Stomach (tissue), 9 donors: ENCODE measurements around the gene LIN28A. TPM values are rescaled to one million over a fixed set of nuclear protein-coding genes. Genes with fewer than 3 reads are reported as not detected.

Experiments used
- DNase-seq, 2 donors: peaks; one replicate each; pipeline versions ENCODE4 v3.0.0 to v3.0.0-alpha.2; 2013 to 2019
- H3K27ac ChIP-seq, 5 donors: fragments of 200-600 bp in 4 of 5; sonication (generic) in 4 of 5; one replicate each; pipeline ENCODE4 v1.5.1; 2013 to 2019; ENCODE audit warnings: mild to moderate bottlenecking in 1 of 5, moderate library complexity in 1 of 5
- H3K27me3 ChIP-seq, 3 donors: fragments of 200-600 bp; sonication (generic); one replicate each; pipeline ENCODE4 v1.5.1; 2017 to 2019; ENCODE audit warnings: mixed run types in 1 of 3
- H3K36me3 ChIP-seq, 4 donors: fragments of 200-600 bp; sonication (generic); 1 replicate in 3 of 4; 2 replicates in 1 of 4; pipeline ENCODE4 v1.5.1; 2016 to 2019
- H3K4me1 ChIP-seq, 4 donors: fragments of 200-600 bp; sonication (generic); one replicate each; pipeline ENCODE4 v1.5.1; 2016 to 2019
- H3K4me3 ChIP-seq, 4 donors: fragments of 200-600 bp; sonication (generic) in 3 of 4; one replicate each; pipeline ENCODE4 v1.5.1; 2016 to 2019; ENCODE audit warnings: mild to moderate bottlenecking in 1 of 4
- H3K9me3 ChIP-seq, 4 donors: fragments of 200-600 bp; sonication (generic); one replicate each; pipeline ENCODE4 v1.5.1; 2016 to 2019
- EP300 ChIP-seq: sonication (generic); formaldehyde crosslinking; IDR thresholded peaks from one replicate; pipeline ENCODE4 v1.6.1; 2017; ENCODE audit warnings: antibody characterized with exemption
- POLR2A ChIP-seq, 4 donors: fragments of 450-650 bp; IDR thresholded peaks; one replicate each; pipeline ENCODE4 v1.6.1; 2016; ENCODE audit warnings: antibody characterized with exemption in 4 of 4, control low read depth in 2 of 4, mild to moderate bottlenecking in 1 of 4, moderate library complexity in 1 of 4
- POLR2AphosphoS5 ChIP-seq, 3 donors: sonication (generic); formaldehyde crosslinking; IDR thresholded peaks; one replicate each; pipeline ENCODE4 v1.6.1; 2016; ENCODE audit warnings: antibody characterized with exemption in 3 of 3
- WGBS, 5 donors: extraction: QIAGEN DNeasy Blood & Tissue Kit in 3 of 5; methylation state at CpG; one replicate each; pipeline versions ENCODE4 v1.1.5 to v1.1.7; 2013 to 2018; 5-methylcytosine and 5-hydroxymethylcytosine counted together
- intact Hi-C: fragments of 100-400 bp; cut with DNase I; formaldehyde crosslinking; loops from one replicate; pipeline ENCODE4 v1.15.1; 2023; ENCODE audit warnings: low total_unique reads
- polyA plus RNA-seq, 3 donors: library from polyadenylated mRNA; stranded (reverse); fragments of 200-250 nt; gene quantifications; one replicate each; pipeline ENCODE4 v1.2.3, GENCODE V29; 2013
- total RNA-seq, 5 donors: library from RNA; depleted of rRNA; stranded (reverse); fragments of >200 nt; gene quantifications; one replicate each; pipeline versions ENCODE4 v1.1.0 to v1.2.3, GENCODE V29; 2014 to 2016
- TF ChIP-seq, protein P1 (sequence below), 7 experiments: fragments of 450-650 bp in 4 of 7; fragments of 200-600 bp in 3 of 7; sonication (generic) in 3 of 7; IDR thresholded peaks; one replicate each; pipeline ENCODE4 v1.5.1; 2016 to 2019; ENCODE audit warnings: antibody characterized with exemption in 7 of 7, control low read depth in 2 of 7, mild to moderate bottlenecking in 1 of 7
- donor health status: healthy with polysubstance abuse.
- donor health status: Bipolar disorder and iron deficiency.
- donor health status: healthy.

Gene LIN28A
- total and polyA plus RNA-seq, 8 donors: not detected

- H3K27me3 ChIP-seq: no peaks in the 10 kb centered on the region
- no peaks in the 10 kb centered on the region for H3K9me3 ChIP-seq
- 95 to 97% (median 96%) methylated on average over 6 of the region's 6 CpGs for WGBS, 5 donors
- peaks cover 2 to 27% (median 17%) of the 10 kb centered on the region in 4 donors for H3K4me1 ChIP-seq
- DNase-seq: no peak
- TF ChIP-seq POLR2AphosphoS5 (IDR thresholded peaks at IDR 0.05) (no peak), EP300 (no peak), POLR2A (IDR thresholded peaks at IDR 0.05) (no peak)
- TF ChIP-seq, protein P1, sequence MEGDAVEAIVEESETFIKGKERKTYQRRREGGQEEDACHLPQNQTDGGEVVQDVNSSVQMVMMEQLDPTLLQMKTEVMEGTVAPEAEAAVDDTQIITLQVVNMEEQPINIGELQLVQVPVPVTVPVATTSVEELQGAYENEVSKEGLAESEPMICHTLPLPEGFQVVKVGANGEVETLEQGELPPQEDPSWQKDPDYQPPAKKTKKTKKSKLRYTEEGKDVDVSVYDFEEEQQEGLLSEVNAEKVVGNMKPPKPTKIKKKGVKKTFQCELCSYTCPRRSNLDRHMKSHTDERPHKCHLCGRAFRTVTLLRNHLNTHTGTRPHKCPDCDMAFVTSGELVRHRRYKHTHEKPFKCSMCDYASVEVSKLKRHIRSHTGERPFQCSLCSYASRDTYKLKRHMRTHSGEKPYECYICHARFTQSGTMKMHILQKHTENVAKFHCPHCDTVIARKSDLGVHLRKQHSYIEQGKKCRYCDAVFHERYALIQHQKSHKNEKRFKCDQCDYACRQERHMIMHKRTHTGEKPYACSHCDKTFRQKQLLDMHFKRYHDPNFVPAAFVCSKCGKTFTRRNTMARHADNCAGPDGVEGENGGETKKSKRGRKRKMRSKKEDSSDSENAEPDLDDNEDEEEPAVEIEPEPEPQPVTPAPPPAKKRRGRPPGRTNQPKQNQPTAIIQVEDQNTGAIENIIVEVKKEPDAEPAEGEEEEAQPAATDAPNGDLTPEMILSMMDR (IDR thresholded peaks at IDR 0.05): no peak
- no peak overlapping the region for H3K4me3 ChIP-seq
- intact Hi-C loops: no loop called here
- H3K36me3 ChIP-seq: peaks cover 56 to 93% (median 87%) of the 10 kb centered on the region in 4 donors
- H3K27ac ChIP-seq: no peak overlapping the region
Observed at GRCh38 chr1:26438041-26438440, 27.4 kb downstream of the LIN28A start.

DNA sequence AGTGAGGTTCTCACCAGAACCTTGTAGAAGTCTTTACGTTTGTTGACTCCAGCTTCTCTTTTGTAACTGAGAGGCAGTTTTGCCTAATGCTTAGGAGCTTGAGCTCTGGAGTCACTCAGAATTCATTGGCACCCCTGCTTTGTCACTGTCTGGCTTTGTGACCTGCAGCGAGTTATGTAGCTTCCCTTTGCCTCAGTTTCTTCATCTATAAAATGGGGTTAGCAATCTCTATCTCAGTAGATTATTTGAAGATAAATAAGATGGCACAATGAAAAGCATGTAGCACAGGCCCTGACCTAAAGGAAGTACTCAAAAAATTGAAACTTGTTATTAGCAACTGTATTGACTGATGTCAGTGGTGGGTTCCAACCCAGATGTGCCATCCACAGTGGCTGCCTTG, 29.6 kb downstream of the LIN28A start:
- no peaks in the 10 kb centered on the region for H3K27me3 ChIP-seq
- 94 to 100% (median 95%) methylated on average over 2 of the region's 2 CpGs for WGBS, 5 donors
- no peaks in the 10 kb centered on the region for H3K9me3 ChIP-seq
- no peak overlapping the region for H3K4me3 ChIP-seq
- peaks cover 67 to 100% (median 99%) of the 10 kb centered on the region in 4 donors for H3K36me3 ChIP-seq
- peaks cover 0 to 6% (median 3%) of the 10 kb centered on the region in 4 donors for H3K4me1 ChIP-seq
- no peak for TF ChIP-seq POLR2A (IDR thresholded peaks at IDR 0.05)
- TF ChIP-seq POLR2AphosphoS5 (IDR thresholded peaks at IDR 0.05): no peak
- no peak for TF ChIP-seq EP300
- TF ChIP-seq, protein P1 (IDR thresholded peaks at IDR 0.05): no peak
- DNase-seq: no peak
- no peak overlapping the region for H3K27ac ChIP-seq
- intact Hi-C loops: no loop called here

DNA sequence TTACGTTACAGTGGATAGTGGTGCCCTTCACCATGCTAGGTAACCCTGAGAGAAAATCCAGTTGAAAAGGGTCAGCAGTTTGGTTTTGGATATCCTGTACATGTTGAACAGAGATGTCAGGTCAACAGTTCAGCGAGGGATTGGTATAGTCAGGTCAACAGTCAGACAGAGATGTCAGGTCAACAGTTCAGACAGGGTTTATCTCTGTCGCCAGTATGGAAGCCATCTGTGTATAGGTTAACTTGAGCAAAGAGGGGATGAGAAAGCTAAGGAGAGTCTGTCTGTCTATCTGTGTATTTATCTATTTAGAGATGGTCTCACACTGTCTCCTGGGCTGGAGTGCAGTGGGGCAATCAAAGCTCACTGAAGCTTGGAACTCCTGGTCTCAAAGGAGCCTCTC, 39.3 kb downstream of the LIN28A start:
- intact Hi-C loops: no loop called here
- no peak for DNase-seq
- 89 to 100% (median 91%) methylated on average over 3 of the region's 3 CpGs for WGBS, 5 donors
- H3K27me3 ChIP-seq: no peaks in the 10 kb centered on the region
- no peak overlapping the region for H3K4me3 ChIP-seq
- H3K36me3 ChIP-seq: peaks cover 34 to 98% (median 96%) of the 10 kb centered on the region in 4 donors
- H3K4me1 ChIP-seq: peaks cover 0 to 8% (median 0%) of the 10 kb centered on the region in 4 donors
- no peaks in the 10 kb centered on the region for H3K9me3 ChIP-seq
- H3K27ac ChIP-seq: no peak overlapping the region
- no peak for TF ChIP-seq POLR2AphosphoS5 (IDR thresholded peaks at IDR 0.05)
- TF ChIP-seq, protein P1 (IDR thresholded peaks at IDR 0.05): no peak
- TF ChIP-seq POLR2A (IDR thresholded peaks at IDR 0.05): no peak
- no peak for TF ChIP-seq EP300

GRCh38 chr1:26450908-26451307, 40.3 kb downstream of the LIN28A start:
- H3K27me3 ChIP-seq: no peaks in the 10 kb centered on the region
- DNase-seq: peak in 1 of 2 donors; percentile 69
- no peaks in the 10 kb centered on the region for H3K9me3 ChIP-seq
- 48 to 91% (median 71%) methylated on average over 3 of the region's 3 CpGs for whole genome bisulfite sequencing, 5 donors
- peaks cover 0 to 8% (median 0%) of the 10 kb centered on the region in 4 donors for H3K4me1 ChIP-seq
- H3K4me3 ChIP-seq: no peak overlapping the region
- intact Hi-C loops: no loop called here
- H3K36me3 ChIP-seq: peaks cover 28 to 97% (median 96%) of the 10 kb centered on the region in 4 donors
- no peak overlapping the region for H3K27ac ChIP-seq
- TF ChIP-seq POLR2AphosphoS5 (IDR thresholded peaks at IDR 0.05) (no peak), POLR2A (IDR thresholded peaks at IDR 0.05) (no peak), EP300 (no peak)
- TF ChIP-seq, protein P1 (IDR thresholded peaks at IDR 0.05): no peak
